ENCODE results near the gene ELP1. TPM values are rescaled to one million over a fixed set of nuclear protein-coding genes. Genes with fewer than 3 reads are reported as not detected.

Gene ELP1
- total and polyA plus RNA-seq, 2 experiments from 2014 or later: 9.1 to 46.3 TPM

- H3K27ac Mint-ChIP-seq: no peak overlapping the region
- ATAC-seq (no peak), DNase-seq (ENCODE audit: low spot score) (no peak)
- no peaks in the 10 kb centered on the region for H3K9me3 Mint-ChIP-seq
- H2AFZ ChIP-seq: no peak overlapping the region
- 0 out of 2 replicates have a peak, but pooled peaks cover 3% of the 10 kb centered on the region for H4K20me1 ChIP-seq (replicated peaks; ENCODE audit: insufficient read depth)
- TF ChIP-seq JUNB (IDR thresholded peaks at IDR 0.05; ENCODE audit: unreplicated experiment): no peak
- no peak for TF ChIP-seq CTCF (conservative IDR thresholded peaks at IDR 0.05; ENCODE audit: low read depth in 2 of 2)
- TF ChIP-seq, protein P1, sequence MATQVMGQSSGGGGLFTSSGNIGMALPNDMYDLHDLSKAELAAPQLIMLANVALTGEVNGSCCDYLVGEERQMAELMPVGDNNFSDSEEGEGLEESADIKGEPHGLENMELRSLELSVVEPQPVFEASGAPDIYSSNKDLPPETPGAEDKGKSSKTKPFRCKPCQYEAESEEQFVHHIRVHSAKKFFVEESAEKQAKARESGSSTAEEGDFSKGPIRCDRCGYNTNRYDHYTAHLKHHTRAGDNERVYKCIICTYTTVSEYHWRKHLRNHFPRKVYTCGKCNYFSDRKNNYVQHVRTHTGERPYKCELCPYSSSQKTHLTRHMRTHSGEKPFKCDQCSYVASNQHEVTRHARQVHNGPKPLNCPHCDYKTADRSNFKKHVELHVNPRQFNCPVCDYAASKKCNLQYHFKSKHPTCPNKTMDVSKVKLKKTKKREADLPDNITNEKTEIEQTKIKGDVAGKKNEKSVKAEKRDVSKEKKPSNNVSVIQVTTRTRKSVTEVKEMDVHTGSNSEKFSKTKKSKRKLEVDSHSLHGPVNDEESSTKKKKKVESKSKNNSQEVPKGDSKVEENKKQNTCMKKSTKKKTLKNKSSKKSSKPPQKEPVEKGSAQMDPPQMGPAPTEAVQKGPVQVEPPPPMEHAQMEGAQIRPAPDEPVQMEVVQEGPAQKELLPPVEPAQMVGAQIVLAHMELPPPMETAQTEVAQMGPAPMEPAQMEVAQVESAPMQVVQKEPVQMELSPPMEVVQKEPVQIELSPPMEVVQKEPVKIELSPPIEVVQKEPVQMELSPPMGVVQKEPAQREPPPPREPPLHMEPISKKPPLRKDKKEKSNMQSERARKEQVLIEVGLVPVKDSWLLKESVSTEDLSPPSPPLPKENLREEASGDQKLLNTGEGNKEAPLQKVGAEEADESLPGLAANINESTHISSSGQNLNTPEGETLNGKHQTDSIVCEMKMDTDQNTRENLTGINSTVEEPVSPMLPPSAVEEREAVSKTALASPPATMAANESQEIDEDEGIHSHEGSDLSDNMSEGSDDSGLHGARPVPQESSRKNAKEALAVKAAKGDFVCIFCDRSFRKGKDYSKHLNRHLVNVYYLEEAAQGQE (IDR thresholded peaks at IDR 0.05; ENCODE audit: unreplicated experiment): no peak
- TF ChIP-seq ZNF462 (CRISPR knock-in tag; IDR thresholded peaks at IDR 0.05): no peak
- no peak for TF ChIP-seq EZH2phosphoT487 (IDR thresholded peaks at IDR 0.05; ENCODE audit: unreplicated experiment)
- no peak for TF ChIP-seq ZNF331 (CRISPR knock-in tag; IDR thresholded peaks at IDR 0.05; ENCODE audit: low read depth)
- TF ChIP-seq, protein P2, sequence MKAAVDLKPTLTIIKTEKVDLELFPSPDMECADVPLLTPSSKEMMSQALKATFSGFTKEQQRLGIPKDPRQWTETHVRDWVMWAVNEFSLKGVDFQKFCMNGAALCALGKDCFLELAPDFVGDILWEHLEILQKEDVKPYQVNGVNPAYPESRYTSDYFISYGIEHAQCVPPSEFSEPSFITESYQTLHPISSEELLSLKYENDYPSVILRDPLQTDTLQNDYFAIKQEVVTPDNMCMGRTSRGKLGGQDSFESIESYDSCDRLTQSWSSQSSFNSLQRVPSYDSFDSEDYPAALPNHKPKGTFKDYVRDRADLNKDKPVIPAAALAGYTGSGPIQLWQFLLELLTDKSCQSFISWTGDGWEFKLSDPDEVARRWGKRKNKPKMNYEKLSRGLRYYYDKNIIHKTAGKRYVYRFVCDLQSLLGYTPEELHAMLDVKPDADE (IDR thresholded peaks at IDR 0.05): no peak
- TF ChIP-seq STAT1 (IDR thresholded peaks at IDR 0.05; ENCODE audit: unreplicated experiment): no peak
- no peak for TF ChIP-seq NANOG (IDR thresholded peaks at IDR 0.05; ENCODE audit: borderline replicate concordance)
- H3F3A ChIP-seq (replicated peaks; ENCODE audit: low read depth): no peaks in the 10 kb centered on the region
- peaks cover 4% of the 10 kb centered on the region; the same call in 1 of the 3 replicates for H3K36me3 Mint-ChIP-seq (ENCODE audit: low read depth)
- H3K27me3 ChIP-seq (ENCODE audit: insufficient read depth): no peaks in the 10 kb centered on the region
- H3K4me3 ChIP-seq: no peak overlapping the region
- no peaks in the 10 kb centered on the region for H3K36me3 ChIP-seq (ENCODE audit: insufficient read depth)
- no peaks in the 10 kb centered on the region for H3K9me2 ChIP-seq (ENCODE audit: insufficient read depth)
- H3K4me1 Mint-ChIP-seq: no peaks in the 10 kb centered on the region
- H3K4me3 Mint-ChIP-seq: no peak overlapping the region
- H3K4me2 ChIP-seq: no peak overlapping the region
- no peaks in the 10 kb centered on the region for H3K79me2 ChIP-seq (replicated peaks; ENCODE audit: insufficient read depth)
- H3K27me3 Mint-ChIP-seq (ENCODE audit: insufficient read depth, low read depth, poor library complexity): peaks cover 4% of the 10 kb centered on the region
- H3K27ac ChIP-seq (ENCODE audit: low read depth): no peak overlapping the region
- no peaks in the 10 kb centered on the region for H3K4me1 ChIP-seq (ENCODE audit: insufficient read depth)
These were observed 67.9 kb downstream of the ELP1 start for GRCh38 chr9:108866001-108866420.

Measured in GM23338 (cell line).